ENCODE results near the gene RAMAC. TPM values are rescaled to one million over a fixed set of nuclear protein-coding genes. Genes with fewer than 3 reads are reported as not detected.

RAMAC gene
- polyA plus RNA-seq, 1 donor from 2014 or later = 116 TPM

- peak overlapping the region; percentile 53 for H3K4me2 ChIP-seq (ENCODE audit: low read length)
- H3K4me3 ChIP-seq (ENCODE audit: low read length) = peak overlapping the region; percentile 92
- no peak overlapping the region for H3K27ac ChIP-seq (ENCODE audit: low read length)
- H3F3A ChIP-seq (ENCODE audit: insufficient read depth, low read length, poor library complexity, severe bottlenecking) = peaks cover 4% of the 10 kb centered on the region
- TF ChIP-seq MXI1 (conservative IDR thresholded peaks at IDR 0.05; ENCODE audit: poor library complexity, severe bottlenecking) = no peak
- no peak for TF ChIP-seq CTCF (IDR thresholded peaks at IDR 0.05; ENCODE audit: poor library complexity, severe bottlenecking)
- no peak for TF ChIP-seq EP300 (conservative IDR thresholded peaks at IDR 0.05; ENCODE audit: poor library complexity, severe bottlenecking)
- no peak for TF ChIP-seq POLR2AphosphoS5 (IDR thresholded peaks at IDR 0.05)
- TF ChIP-seq RAD21 (conservative IDR thresholded peaks at IDR 0.05) = no peak
- TF ChIP-seq, protein P1, sequence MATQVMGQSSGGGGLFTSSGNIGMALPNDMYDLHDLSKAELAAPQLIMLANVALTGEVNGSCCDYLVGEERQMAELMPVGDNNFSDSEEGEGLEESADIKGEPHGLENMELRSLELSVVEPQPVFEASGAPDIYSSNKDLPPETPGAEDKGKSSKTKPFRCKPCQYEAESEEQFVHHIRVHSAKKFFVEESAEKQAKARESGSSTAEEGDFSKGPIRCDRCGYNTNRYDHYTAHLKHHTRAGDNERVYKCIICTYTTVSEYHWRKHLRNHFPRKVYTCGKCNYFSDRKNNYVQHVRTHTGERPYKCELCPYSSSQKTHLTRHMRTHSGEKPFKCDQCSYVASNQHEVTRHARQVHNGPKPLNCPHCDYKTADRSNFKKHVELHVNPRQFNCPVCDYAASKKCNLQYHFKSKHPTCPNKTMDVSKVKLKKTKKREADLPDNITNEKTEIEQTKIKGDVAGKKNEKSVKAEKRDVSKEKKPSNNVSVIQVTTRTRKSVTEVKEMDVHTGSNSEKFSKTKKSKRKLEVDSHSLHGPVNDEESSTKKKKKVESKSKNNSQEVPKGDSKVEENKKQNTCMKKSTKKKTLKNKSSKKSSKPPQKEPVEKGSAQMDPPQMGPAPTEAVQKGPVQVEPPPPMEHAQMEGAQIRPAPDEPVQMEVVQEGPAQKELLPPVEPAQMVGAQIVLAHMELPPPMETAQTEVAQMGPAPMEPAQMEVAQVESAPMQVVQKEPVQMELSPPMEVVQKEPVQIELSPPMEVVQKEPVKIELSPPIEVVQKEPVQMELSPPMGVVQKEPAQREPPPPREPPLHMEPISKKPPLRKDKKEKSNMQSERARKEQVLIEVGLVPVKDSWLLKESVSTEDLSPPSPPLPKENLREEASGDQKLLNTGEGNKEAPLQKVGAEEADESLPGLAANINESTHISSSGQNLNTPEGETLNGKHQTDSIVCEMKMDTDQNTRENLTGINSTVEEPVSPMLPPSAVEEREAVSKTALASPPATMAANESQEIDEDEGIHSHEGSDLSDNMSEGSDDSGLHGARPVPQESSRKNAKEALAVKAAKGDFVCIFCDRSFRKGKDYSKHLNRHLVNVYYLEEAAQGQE (IDR thresholded peaks at IDR 0.05; ENCODE audit: borderline replicate concordance) = no peak
- TF ChIP-seq TAF1 (IDR thresholded peaks at IDR 0.05; ENCODE audit: low read depth) = no peak
- no peak for TF ChIP-seq EZH2 (IDR thresholded peaks at IDR 0.05; ENCODE audit: borderline replicate concordance, insufficient read depth, low read length, poor library complexity, severe bottlenecking)
- TF ChIP-seq SMC3 (conservative IDR thresholded peaks at IDR 0.05; ENCODE audit: poor library complexity) = no peak
- H3K79me2 ChIP-seq (replicated peaks; ENCODE audit: insufficient read depth, low read length) = peaks cover 17% of the 10 kb centered on the region
- H3K36me3 ChIP-seq (ENCODE audit: insufficient read depth, low read length) = no peaks in the 10 kb centered on the region
- peak overlapping the region; percentile 96 for H3K9ac ChIP-seq (ENCODE audit: low read length)
- H3K9me3 ChIP-seq (ENCODE audit: low read length) = no peaks in the 10 kb centered on the region
- no peaks in the 10 kb centered on the region for H3K9me2 ChIP-seq (ENCODE audit: insufficient read depth, low read length)
- H4K20me1 ChIP-seq (ENCODE audit: insufficient read depth) = no peaks in the 10 kb centered on the region
- H2AFZ ChIP-seq (ENCODE audit: low read depth, low read length) = no peak overlapping the region
- no peaks in the 10 kb centered on the region for H3K27me3 ChIP-seq (ENCODE audit: insufficient read depth, low read depth, low read length)
Measured at GRCh38 chr15:83012636-83013035, 26.6 kb downstream of the RAMAC start.

GRCh38 chr15:83014205-83014653 is 28.2 kb downstream of the RAMAC start:
- Histone ChIP-seq H3K36me3 (ENCODE audit: insufficient read depth, low read length) (no peaks in the 10 kb centered on the region), H2AFZ (ENCODE audit: low read depth, low read length) (no peak overlapping the region), H3K9me3 (ENCODE audit: low read length) (no peaks in the 10 kb centered on the region), H3K4me3 (ENCODE audit: low read length) (peak overlapping the region; percentile 38), H3K9ac (ENCODE audit: low read length) (no peak overlapping the region), H3K79me2 (replicated peaks; ENCODE audit: insufficient read depth, low read length) (peaks cover 17% of the 10 kb centered on the region), H3K4me2 (ENCODE audit: low read length) (no peak overlapping the region), H4K20me1 (ENCODE audit: insufficient read depth) (no peaks in the 10 kb centered on the region), H3F3A (ENCODE audit: insufficient read depth, low read length, poor library complexity, severe bottlenecking) (peaks cover 4% of the 10 kb centered on the region), H3K27ac (ENCODE audit: low read length) (no peak overlapping the region), H3K27me3 (ENCODE audit: insufficient read depth, low read depth, low read length) (no peaks in the 10 kb centered on the region), H3K9me2 (ENCODE audit: insufficient read depth, low read length) (no peaks in the 10 kb centered on the region)
- no peak for TF ChIP-seq EP300 (conservative IDR thresholded peaks at IDR 0.05; ENCODE audit: poor library complexity, severe bottlenecking)
- TF ChIP-seq EZH2 (IDR thresholded peaks at IDR 0.05; ENCODE audit: borderline replicate concordance, insufficient read depth, low read length, poor library complexity, severe bottlenecking) = no peak
- no peak for TF ChIP-seq RAD21 (conservative IDR thresholded peaks at IDR 0.05)
- no peak for TF ChIP-seq POLR2AphosphoS5 (IDR thresholded peaks at IDR 0.05)
- no peak for TF ChIP-seq MXI1 (conservative IDR thresholded peaks at IDR 0.05; ENCODE audit: poor library complexity, severe bottlenecking)
- TF ChIP-seq, protein P1 (IDR thresholded peaks at IDR 0.05; ENCODE audit: borderline replicate concordance) = no peak
- no peak for TF ChIP-seq CTCF (IDR thresholded peaks at IDR 0.05; ENCODE audit: poor library complexity, severe bottlenecking)
- TF ChIP-seq SMC3 (conservative IDR thresholded peaks at IDR 0.05; ENCODE audit: poor library complexity) = no peak
- TF ChIP-seq TAF1 (IDR thresholded peaks at IDR 0.05; ENCODE audit: low read depth) = no peak
